Upper lobe of left lung (tissue), 4 donors: ENCODE results near the gene THOP1.

Experiments used
- CTCF ChIP-seq, 6 experiments: fragments of 450-650 bp in 4 of 6; fragments of 200-600 bp in 2 of 6; sonication (generic) in 2 of 6; IDR thresholded peaks; one replicate each; pipeline ENCODE4 v1.5.1; 2016 to 2019; ENCODE audit warnings: antibody characterized with exemption in 6 of 6
- EP300 ChIP-seq, 4 donors: sonication (generic); formaldehyde crosslinking; IDR thresholded peaks; one replicate each; pipeline ENCODE4 v1.5.1; 2017; ENCODE audit warnings: antibody characterized with exemption in 4 of 4, control low read depth in 2 of 4

DNA sequence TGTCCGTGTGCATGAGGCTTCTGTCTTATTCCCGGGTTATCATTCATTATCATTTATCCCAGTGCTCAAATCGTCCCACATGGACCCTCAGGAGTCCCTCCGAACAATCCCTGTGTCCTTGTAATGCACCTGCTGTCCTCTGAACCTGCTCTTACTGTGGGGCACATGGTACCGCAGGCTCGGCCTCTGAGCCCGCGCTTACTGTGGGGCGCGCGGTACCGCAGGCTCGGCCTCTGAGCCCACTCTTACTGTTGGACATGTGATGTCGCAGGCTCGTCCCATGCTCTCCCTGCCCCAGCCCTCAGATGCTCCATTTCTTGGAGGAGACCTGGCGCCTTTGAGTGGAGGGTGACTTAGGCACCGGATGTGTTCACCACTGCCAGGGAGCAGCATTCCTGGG lies 17.5 kb downstream of the THOP1 start:
- TF ChIP-seq CTCF (IDR thresholded peaks at IDR 0.05) (no peak), EP300 (IDR thresholded peaks at IDR 0.05) (no peak)
